GM21515 (cell line): Measurements from ENCODE around the gene MYCN.

Experiments used
- ATAC-seq: cut with Tn5 transposase; IDR thresholded peaks from one replicate; pipeline ENCODE4 v1.9.1; 2021; ENCODE audit not compliant: unreplicated experiment

MYCN gene

DNA sequence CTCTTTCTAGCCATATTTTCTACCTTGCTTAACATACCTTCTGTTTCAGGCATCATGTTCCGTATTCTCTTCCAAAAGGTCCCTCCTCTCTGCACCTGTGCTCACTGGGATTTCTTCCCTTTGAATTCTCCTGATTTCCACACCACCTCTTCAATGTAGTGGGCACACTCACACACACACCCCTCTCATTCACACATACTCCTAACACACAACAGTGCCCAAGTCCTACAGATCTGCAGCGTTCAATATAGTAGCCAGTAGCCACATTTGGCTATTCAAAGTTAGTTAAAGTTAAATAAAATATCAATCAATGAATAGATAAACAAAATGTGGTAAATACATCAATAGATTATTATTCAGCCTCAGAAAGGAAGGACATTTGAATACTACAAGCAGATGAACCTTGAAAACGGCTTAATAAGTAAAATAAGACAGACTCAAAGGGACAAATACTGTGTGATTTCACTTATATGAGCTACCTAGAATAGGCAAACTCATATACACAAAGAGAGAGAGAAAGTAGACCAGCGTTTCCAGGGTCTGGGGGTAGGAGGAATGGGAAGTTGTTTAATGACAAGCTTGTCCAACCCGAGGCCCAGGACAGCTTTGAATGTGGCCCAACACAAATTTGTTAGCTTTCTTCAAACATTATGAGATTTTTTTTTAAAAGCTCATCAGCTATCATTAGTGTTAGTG lies 34.4 kb downstream of the MYCN start:
- ATAC-seq = no peak

DNA sequence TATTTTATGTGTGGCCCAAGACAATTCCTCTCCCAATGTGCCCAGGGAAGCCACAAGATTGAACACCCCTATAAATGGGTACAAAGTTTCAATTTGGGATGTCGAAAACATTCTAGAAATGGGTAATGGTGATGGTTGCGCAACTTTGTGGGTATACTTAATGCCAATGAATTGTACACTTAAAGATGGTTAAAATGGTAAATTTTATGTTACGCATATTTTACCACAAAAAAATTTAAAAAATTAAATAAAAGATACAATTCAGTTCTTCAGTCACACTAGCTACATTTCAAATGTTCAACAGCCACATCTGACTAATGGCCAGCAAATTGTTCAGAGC lies 34.9 kb downstream of the MYCN start:
- no peak for ATAC-seq

DNA sequence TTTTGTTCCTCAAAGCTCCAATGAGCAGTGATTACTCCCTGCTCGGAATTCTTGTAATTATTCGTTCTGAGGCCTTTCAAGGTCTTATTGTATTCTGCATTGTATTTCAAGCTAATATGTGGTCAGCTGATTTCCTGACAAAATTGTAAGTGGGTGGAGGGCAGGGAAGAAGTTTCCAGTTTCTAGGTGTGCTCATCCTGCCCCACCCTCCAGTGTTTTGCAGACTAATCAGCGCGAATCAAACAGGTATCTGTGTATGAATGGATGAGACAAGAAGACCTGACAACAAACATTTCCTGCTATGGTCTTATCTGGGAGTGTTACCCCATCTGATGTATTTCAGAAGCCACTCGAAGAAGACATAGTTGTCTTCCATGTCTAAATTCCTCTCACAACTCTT lies 35.3 kb downstream of the MYCN start:
- no peak for ATAC-seq

DNA sequence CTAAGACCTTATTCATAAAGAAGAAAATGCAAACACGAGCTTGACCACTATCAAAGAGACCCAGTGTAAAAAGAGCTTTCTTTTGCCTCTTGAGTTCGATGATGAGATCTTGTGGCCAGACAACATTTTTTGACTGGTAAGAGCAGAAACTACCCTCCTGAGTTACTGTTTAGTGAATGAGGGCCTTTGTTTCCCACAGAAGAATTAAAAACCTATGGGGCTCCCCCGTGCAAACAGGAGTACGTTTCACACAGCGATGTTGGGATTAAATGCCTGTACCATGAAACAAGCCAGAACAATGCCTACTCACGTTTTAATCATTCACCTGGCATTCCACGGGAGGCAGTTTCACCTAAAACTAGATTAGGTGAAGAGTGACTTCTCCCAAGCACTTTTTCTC lies 36.0 kb downstream of the MYCN start:
- ATAC-seq = no peak

DNA sequence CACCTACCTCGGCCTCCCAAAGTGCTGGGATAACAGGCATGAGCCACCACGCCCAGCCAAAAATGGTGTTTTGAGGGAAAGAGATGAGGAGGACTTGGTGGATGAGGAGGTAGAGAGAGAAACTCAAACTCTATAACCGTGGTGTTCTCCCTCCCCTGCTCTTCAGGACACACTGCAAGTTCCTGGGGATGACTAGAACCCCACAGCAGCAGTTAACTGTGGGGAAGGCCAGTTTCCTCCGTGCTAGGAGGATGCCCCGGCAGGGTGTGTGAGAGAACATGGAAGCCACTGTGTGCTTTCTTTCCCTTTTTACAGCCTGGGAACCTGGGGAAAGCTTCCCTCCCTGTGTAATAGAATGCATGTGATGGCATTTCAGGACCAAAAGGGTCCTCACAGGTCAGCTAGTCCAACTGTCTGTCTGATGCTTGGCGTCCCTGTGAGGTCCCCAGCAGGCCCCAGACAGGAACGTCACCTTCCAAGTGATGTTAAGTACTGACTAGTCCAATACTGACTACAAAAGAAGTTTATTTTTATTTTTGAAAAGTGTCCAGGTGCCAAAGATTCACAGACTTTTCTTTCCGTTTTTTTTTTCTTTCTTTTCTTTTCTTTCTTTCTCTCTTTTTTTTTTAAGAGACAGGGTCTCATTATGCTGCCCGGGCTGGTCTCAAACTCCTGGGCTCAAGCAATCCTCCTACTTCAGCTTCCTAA lies 38.9 kb downstream of the MYCN start:
- ATAC-seq = no peak

DNA sequence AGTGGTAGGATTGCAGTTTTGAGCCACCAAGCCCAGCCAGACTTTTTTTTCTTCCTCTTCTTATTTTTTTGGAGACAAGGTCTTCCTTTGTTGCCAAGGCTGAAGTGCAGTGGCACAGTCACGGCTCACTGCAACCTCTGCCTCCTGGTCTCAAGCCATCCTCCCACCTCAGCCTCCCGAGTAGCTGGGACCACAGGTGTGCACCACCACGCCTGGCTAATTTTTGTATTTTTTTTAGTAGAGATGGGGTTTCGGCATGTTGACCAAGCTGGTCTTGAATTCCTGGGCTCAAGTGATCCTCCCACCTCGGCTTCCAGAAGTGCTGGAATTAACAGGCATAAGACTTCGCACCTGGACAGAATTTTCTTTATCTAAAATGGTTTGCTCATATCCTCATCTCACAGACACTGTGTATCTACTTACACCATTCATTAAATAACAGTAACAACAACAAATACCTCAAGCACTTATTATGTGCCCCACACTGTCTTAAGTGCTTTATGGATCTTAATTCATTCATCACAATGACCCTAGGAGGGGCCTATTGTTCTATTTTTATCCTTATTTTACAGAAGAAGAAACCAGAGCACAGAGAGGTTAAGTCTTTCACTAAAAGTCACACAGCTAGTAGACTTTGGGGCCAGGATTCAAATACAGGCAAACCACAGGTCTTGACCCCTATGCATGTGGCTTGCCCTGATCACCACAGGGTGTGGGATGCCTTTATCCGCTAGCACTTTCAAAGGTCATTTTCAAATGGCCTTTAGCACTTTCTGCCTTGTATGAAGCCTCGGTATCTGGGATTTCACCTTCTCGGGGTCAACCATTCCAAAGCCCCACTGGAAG lies 39.6 kb downstream of the MYCN start:
- ATAC-seq = no peak

DNA sequence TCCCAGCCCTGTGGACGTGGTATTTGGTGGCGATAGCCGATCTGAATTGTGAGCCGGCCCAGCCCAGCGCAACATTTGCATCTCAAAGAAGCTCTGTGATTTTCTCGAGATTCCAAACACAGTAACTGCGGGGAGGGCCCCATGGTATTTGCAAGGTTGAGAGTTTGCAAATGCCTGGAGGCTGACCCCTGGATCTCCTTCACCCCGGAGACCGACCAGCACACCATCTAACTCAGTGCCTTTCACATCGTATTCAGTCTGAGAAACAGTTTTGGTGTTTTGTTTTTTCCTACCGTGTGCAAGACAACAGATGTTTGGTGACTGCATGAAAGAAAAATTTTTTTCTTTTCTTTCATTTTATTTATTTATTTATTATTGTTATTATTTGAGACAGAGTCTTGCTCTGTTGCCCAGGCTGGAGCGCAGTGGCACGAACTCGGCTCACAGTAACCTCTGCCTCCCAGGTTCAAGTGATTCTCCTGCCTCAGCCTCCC lies 40.3 kb downstream of the MYCN start:
- no peak for ATAC-seq

DNA sequence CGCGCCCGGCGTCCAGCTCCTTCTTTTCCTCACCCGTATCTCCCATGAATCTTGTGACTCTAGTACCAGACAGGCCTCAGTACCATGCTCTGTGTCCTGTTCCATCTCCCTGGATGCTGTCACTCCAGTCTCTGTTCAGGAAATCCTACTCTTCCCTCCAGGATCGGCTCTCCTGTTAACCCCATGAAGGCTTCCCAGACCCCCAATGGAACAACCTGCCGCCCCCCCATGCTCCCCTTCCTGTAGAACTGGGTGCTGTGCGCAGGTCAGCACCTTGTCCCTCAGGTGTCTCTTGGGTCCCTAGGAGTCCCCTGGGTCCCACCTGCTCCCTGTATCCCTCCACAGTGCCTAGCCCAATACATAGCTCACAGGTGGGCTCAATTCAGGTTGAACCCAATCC lies 41.3 kb downstream of the MYCN start:
- ATAC-seq = no peak

DNA sequence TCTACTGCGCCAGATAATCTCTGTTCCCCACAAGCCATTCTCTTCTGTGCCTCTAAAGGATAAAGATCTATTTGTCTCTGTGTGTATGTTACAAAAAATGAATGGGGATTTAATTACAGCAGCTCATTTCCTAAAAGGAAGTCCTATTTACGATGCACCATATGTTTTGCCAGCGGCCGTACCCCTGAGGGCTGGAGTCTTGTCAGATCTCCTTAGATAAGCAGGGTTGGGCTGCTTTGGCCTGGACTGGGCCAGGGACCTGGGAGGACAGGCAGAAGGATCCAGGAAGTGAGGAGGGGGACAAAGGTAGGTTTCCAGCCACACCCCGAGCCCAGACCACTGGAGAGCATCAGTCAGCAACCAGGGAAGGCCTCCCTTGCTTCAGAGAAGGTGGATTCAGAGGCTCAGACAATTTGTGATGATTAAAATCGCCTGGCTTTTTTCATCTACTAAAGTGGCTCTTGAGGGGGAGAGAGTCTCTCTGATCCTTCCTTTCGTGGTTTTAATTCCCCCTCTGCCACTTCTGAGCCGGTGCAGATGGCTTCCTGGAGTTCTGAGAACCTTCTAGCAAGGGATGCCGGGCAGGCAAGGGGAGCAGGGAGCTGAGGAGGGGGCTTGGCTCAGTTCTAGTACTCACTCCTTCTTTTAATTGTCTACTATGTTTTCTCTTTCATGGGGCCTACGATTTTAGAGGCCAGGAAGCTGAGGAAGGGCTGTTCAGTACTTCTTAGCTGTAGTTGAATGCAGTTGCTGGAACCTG lies 42.1 kb downstream of the MYCN start:
- no peak for ATAC-seq

DNA sequence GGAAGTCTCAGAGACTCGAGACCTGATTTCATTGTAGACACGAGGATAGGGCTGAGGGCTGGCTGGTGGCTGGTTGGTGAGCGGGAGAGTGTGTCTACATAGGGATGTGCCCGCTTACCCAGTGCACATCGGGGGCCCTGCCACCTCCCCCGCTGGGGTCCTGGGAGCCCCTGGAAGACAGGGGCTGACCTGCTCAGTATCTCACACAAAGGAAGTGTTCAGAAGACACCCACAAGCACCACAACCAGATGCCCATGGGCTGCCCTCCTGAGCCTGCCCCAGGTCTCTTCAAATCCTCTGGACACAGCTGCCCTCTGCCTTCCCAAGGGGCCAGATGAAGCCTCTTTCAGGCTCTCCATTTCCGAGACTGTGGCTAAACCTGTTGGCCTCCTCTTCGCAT lies 43.1 kb downstream of the MYCN start:
- no peak for ATAC-seq

DNA sequence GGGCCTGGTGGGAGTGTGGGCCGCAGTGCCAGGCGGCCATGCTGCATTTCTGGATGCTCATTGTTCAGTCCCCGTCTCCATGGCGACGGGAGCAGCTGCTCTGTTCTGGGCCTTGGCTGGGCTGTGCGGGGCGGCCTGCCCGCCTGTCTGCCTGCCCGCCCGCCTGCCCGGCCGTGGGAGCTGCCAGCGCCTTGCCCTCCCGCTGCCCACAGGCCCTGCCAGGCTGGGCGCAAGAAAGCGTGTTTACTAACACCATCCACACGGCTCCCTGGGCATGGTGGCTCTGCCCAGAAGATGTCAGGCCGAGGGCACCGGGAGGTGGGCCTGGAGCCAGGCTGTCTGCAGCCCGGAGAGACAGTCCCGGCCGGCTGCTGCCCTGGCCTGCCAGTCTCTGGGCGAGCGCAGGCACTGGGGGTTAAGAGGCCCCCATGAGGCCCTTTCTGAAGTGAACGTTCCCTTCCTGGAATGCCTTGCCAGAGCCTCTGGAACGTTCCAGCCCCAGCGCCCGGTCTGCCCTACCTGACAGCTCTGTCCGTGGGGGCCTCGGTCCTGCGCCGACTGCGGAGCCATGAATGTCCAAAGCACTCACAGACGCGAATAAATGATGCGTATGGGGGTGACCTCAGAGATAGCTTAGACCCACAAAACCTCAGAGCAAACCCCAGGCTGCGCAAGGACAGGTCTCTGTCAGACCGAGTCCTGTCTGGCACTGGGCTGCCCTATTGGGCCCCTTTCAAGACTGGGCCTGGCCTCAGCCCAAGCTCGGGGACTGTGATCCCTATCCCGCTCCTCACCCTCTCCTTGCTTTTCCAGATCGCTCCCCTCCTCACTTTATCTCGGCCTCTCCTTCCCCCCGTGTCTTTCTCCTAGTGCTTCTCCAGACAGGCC lies 44.3 kb downstream of the MYCN start:
- ATAC-seq = no peak

DNA sequence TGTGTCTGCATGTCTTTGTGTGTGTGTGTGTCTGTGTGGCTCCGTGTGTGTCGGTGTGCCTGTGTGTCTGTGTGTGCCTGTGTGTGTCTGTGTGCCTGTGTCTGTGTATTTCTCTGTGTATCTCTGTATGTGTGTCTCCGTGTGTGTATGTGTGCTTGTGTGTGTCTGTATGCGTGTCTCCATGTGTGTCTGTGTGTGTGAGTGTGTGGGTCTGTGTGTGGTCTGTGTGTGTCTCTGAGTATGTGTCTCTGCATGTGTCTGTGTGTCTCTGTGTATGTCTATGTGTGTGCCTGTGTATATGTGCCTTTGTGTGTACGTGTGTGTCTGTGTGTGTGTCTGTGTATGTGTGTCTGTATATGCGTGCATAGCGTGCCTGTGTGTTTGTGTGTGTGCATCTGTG lies 45.2 kb downstream of the MYCN start:
- ATAC-seq = no peak

DNA sequence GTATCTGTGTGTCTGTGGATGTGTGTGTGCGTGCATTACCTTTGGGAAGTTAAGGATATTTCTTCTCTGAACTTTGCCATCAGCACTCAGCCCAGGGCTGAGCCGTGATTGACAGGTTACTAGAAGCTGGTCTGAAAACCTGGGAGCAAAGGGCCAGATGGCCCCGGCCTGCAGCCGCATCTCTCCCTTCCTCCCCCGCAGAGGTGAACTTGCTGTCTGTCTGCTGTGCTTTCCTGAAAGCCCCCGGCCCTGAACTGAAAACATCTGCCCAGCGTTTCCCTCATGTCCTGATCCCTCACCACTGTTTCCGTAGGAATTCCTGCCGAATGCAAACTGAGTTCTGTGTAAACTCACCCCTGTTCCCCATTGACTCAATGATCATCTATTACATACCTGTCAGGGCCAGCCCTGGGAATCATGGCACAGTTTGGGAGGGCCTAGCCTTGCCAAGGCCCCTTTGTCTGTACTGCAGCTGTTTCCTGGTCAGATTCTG lies 45.8 kb downstream of the MYCN start:
- no peak for ATAC-seq

DNA sequence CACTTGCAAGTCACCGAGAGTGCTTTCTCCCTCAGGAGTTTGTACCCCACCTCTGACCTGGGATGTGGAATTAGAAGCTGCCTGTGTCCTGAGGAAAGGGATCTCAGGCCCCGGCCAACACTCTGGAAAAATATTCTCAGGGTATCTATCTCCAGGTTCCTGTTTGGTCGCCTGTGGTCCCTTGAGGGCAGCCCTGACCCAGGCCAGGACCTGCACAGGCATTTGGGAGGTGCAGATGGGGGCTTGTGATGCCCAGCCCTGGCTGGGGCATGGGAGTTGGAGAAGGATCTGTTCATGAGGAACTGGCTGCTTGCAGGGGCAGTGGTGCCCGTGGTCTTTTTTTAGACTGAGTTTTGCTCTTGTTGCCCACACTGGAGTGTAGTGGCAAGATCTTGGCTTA lies 46.3 kb downstream of the MYCN start:
- no peak for ATAC-seq

DNA sequence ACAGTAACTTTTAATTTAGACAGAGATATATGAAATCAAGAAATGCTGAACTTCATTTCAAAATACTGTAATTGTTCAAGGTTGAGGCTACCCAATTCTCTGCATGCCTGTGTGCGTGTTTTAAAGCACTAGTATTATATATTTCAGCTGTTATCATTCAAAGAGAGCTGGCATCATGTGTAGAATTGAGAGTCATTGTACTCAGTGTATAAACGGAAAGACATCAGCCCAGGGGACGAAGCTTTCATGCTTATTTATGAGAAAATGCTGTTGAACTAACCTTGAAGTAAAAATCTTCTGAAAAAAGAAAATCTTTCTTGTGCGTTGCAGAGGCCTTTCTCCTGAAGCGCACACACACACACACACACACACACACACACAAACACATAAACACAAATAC lies 48.4 kb downstream of the MYCN start:
- ATAC-seq = no peak

DNA sequence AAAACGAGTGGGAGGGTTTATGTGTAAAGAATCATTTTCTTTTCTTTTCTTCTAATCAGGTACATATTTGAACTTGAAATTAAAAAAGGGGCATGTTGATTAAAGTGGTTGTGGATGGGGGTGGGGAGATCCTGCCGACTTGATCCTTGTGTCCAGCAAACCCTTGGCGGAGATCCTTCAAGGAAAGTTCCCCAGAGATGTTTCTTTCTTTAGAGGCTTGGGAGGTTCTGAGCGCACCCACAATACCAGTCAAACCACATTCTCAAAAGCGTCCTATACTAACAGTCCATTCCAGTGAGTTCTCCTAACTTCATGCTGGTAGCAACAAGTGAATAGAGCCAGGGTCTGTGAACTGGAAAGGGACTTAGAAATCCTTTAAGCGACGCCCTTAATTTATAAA lies 49.2 kb downstream of the MYCN start:
- no peak for ATAC-seq

DNA sequence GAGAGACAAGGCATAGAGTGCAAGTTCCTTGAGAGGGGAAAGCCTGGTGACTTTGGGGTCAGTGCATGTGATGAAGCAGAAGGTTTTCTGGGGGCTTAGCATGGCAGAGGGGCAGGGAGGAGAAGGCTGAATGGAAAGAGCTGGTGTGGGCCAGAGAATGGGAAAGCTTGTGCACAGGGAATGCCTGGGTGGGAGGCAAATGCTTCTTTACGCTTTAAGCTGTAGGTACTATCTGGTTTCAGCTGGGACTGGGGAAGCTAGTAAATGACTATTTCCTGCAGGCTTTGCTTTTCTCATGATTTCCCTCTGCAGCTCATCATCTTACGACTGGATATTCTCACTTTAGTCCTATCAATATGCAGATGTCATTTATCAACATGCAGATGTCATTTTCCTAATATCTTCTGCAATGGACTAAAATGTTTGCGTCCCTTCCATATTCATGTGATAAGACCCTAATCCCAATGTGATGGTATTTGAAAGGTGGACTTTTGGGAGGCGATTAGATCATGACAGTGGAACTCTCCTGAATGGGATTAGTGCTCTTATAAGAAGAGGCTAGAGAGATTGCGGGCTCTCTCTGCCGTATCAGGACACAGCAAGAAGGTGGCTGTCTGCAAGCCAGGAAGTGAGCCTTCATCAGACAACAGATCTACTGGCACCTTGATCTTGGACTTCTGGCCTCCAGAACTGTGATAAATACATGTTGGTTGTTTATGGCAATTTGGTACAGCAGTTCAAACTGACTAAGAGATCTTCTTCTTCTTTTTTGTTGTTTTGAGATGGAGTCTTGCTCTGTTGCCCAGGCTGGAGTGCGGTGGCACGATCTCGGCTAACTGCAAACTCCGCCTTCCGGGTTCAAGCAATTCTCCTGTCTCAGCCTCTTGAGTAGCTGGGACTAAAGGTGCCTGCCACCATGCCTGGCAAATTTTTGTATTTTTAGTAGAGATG lies 50.1 kb downstream of the MYCN start:
- ATAC-seq = no peak

DNA sequence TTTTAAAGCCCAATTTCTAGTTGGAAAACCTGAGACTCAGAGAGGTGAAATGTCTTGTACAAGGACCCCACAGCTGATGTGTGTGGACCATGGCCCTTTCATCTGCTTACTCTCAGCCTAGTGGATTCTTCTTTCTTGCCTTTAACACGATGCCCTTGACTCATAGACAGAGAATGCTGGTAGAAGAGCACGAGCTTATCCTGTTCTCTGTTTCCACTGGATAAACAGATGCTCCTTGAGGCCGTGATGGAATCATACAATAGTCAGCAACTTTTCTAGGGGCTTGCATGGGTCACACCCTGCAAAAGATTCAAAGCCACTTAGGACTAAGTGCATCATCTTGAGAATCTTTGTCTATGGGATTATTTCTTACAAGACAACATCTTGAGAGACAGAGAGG lies 50.9 kb downstream of the MYCN start:
- no peak for ATAC-seq
